Retinal pigment epithelial cell (primary cell): ENCODE results near the gene RUNX2.

Experiments used
- DNase-seq: peaks from one replicate; pipeline ENCODE4 v3.0.0-alpha.2; 2010; ENCODE audit warnings: low read depth
- H3K4me3 ChIP-seq: 2 replicates; pipeline ENCODE4 v1.5.1; 2011; ENCODE audit warnings: mild to moderate bottlenecking, low read length, control low read depth, moderate library complexity
- TF ChIP-seq, protein P1 (sequence below): conservative IDR thresholded peaks from 2 replicates; pipeline ENCODE4 v1.5.1; 2011; ENCODE audit warnings: low read depth, low read length, control low read depth, inconsistent platforms

Gene RUNX2

DNA sequence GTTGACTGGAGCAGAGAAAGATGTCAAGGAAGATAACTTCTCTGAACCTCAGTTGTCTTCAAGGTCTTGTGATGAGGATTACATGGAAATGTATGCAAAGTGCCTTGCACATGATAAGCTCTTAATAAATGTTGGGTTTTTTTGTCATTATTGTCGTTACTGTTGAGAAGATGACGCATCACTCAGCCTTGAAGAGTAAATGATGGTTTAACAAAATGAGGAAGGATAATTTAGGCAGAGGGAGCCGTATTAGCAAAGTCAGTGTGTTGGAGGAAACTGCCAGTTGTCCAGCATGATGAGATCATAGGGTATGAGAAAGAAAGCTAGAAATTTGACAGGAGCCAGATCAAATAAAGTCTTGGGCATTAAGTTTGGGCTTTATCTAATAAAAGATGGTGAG, 58.4 kb downstream of the RUNX2 start:
- TF ChIP-seq, protein P1, sequence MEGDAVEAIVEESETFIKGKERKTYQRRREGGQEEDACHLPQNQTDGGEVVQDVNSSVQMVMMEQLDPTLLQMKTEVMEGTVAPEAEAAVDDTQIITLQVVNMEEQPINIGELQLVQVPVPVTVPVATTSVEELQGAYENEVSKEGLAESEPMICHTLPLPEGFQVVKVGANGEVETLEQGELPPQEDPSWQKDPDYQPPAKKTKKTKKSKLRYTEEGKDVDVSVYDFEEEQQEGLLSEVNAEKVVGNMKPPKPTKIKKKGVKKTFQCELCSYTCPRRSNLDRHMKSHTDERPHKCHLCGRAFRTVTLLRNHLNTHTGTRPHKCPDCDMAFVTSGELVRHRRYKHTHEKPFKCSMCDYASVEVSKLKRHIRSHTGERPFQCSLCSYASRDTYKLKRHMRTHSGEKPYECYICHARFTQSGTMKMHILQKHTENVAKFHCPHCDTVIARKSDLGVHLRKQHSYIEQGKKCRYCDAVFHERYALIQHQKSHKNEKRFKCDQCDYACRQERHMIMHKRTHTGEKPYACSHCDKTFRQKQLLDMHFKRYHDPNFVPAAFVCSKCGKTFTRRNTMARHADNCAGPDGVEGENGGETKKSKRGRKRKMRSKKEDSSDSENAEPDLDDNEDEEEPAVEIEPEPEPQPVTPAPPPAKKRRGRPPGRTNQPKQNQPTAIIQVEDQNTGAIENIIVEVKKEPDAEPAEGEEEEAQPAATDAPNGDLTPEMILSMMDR = no peak
- DNase-seq = no peak

GRCh38 chr6:45387236-45387635, 59.1 kb downstream of the RUNX2 start:
- H3K4me3 ChIP-seq = no peak overlapping the region
- TF ChIP-seq, protein P1 = no peak
- DNase-seq = no peak

More for the DNA sequence above, 58.4 kb downstream of the RUNX2 start:
- no peak overlapping the region for H3K4me3 ChIP-seq

DNA sequence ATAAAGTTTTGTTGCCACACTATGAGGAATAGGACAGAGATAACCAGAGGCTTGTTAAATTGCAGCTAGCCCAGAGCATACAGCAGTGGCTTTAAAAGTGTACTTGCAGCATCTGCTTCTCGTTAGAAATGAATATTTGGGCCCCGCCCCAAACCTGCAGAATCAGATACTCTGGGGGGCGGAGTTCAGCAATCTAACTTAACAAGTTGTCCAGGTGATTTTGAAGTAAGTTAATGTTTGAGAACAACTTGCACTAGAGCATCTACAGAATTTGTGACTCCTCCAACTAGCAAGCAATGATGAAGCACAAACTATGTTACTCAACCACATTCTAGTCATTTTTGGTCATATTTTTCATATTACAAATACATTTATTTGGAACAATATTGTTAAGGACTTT, 60.2 kb downstream of the RUNX2 start:
- no peak overlapping the region for H3K4me3 ChIP-seq
- DNase-seq = no peak
- TF ChIP-seq, protein P1 = no peak

DNA sequence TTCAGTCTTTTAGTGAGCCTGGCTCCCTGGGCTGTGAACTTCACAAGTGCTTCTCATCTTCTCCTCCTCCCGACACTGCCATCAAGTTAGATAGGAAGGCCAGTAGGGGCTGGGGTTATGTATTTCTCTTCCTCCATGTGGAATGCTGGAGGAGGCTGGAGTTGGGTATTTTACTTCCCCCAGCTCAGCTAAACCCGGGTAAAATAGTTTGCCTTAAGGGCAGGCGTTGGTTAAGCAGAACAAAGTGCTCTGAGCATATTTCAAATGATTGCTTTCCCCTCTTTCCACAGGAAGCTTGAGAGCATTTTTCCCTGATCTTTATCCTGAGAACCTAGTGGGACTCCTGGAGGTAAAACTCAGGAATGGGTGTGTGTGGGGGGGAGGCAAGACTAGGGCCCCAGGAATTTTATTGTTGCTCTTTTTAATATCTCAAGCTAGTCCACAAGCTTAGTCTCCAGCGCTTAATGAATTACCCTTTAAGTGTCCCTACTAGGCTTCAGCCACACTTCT, 66.5 kb downstream of the RUNX2 start:
- H3K4me3 ChIP-seq = no peak overlapping the region
- DNase-seq = no peak
- TF ChIP-seq, protein P1 = no peak

- no peak overlapping the region for H3K4me3 ChIP-seq
- DNase-seq = no peak
- TF ChIP-seq, protein P1 = no peak
These were observed 70.1 kb downstream of the RUNX2 start for GRCh38 chr6:45398075-45398813.

DNA sequence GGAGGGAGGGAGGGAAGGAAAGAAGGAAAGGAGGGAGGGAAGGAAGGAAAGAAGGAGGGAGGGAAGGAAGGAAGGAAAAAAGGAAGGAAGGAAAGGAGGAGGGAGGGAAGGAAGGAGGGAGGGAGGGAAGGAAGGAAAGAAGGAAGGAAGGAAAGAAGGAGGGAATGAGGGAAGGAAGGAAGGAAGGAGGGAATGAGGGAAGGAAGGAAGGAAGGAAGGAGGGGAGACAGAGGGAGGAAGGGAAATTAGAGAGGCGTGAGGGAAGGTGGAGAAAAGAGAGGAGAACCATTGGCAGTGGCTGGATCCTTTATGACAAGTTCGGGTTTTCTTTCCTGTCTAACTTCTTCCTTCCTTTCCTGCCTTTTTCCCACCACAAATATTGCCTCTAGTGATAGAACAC, 71.9 kb downstream of the RUNX2 start:
- DNase-seq = no peak
- H3K4me3 ChIP-seq = no peak overlapping the region
- TF ChIP-seq, protein P1 = no peak

GRCh38 chr6:45411959-45412358, 83.8 kb downstream of the RUNX2 start:
- DNase-seq = no peak
- no peak overlapping the region for H3K4me3 ChIP-seq
- TF ChIP-seq, protein P1 = no peak
